RWPE2 (cell line): Measurements from ENCODE around the gene EMILIN2.

Source experiments
- ATAC-seq: fragments of 200-7000 bp; cut with Tn5 transposase; 3 replicates; pipeline ENCODE4 v1.9.1; 2021; ENCODE audit warnings: low read depth
- DNase-seq: peaks from one replicate; pipeline ENCODE4 v3.0.0-alpha.2; 2020; ENCODE audit warnings: low spot score
- H3K27ac ChIP-seq: fragments of 450-650 bp; 2 replicates; pipeline ENCODE4 v1.5.1; 2017; ENCODE audit warnings: mild to moderate bottlenecking; ENCODE audit not compliant: poor library complexity, severe bottlenecking
- H3K27me3 ChIP-seq: fragments of 250-450 bp; sonication (Bioruptor Pico); 2 replicates; pipeline ENCODE4 v1.5.1; 2021; ENCODE audit warnings: mild to moderate bottlenecking, moderate library complexity; ENCODE audit not compliant: insufficient read depth, poor library complexity, severe bottlenecking
- H3K36me3 ChIP-seq: fragments of 250-450 bp; sonication (Bioruptor Pico); 2 replicates; pipeline ENCODE4 v1.5.1; 2020; ENCODE audit warnings: low read depth, mild to moderate bottlenecking, moderate library complexity
- H3K4me1 ChIP-seq: fragments of 250-450 bp; sonication (Bioruptor Pico); 2 replicates; pipeline ENCODE4 v1.5.1; 2021; ENCODE audit warnings: mild to moderate bottlenecking, moderate library complexity; ENCODE audit not compliant: insufficient read depth, poor library complexity, severe bottlenecking
- H3K4me3 ChIP-seq: fragments of 250-450 bp; sonication (Bioruptor Pico); 2 replicates; pipeline ENCODE4 v1.5.1; 2021; ENCODE audit warnings: mild to moderate bottlenecking, moderate library complexity; ENCODE audit not compliant: severe bottlenecking
- H3K9me3 ChIP-seq: fragments of 250-450 bp; sonication (Bioruptor Pico); 2 replicates; pipeline ENCODE4 v1.5.1; 2021; ENCODE audit warnings: mild to moderate bottlenecking, moderate library complexity; ENCODE audit not compliant: severe bottlenecking
- CTCF ChIP-seq: fragments of 450-650 bp; IDR thresholded peaks from one replicate; pipeline ENCODE4 v1.5.1; 2017; ENCODE audit warnings: mild to moderate bottlenecking, moderate library complexity; ENCODE audit not compliant: poor library complexity, severe bottlenecking

EMILIN2 gene

DNA sequence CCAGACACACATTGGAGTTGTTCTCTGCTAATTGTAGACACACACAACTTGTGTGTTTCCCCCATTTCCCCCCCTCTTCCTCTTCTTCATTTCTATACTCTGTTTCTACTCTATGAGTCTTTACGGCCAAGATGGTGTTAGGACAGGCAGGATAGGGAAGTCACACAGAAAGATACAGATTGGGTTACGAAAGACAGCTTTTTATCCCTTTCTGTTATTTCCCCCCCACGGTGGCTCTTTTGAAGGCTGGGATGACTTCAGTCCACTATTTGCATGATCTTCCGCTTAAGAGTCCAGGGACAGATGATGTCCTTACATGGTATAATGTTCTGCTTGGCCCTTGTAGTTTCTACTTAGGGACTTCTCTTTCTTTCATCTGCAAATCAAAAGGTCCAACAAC is 1.6 kb upstream of the EMILIN2 start:
- Histone ChIP-seq H3K4me3 (no peak overlapping the region), H3K9me3 (no peaks in the 10 kb centered on the region), H3K27ac (no peak overlapping the region), H3K4me1 (no peaks in the 10 kb centered on the region), H3K36me3 (no peaks in the 10 kb centered on the region), H3K27me3 (peaks cover 68% of the 10 kb centered on the region)
- TF ChIP-seq CTCF: no peak
- no peak for DNase-seq
- no peak for ATAC-seq

- Histone ChIP-seq H3K4me3 (peak overlapping the region; percentile 18), H3K4me1 (no peaks in the 10 kb centered on the region), H3K36me3 (no peaks in the 10 kb centered on the region), H3K27ac (no peak overlapping the region), H3K9me3 (no peaks in the 10 kb centered on the region), H3K27me3 (peaks cover 63% of the 10 kb centered on the region)
- TF ChIP-seq CTCF: no peak
- ATAC-seq (peak; percentile 35; the same call in 2 of the 3 replicates), DNase-seq (no peak)
These were observed 776 bp downstream of the EMILIN2 start for GRCh38 chr18:2847317-2848246.

DNA sequence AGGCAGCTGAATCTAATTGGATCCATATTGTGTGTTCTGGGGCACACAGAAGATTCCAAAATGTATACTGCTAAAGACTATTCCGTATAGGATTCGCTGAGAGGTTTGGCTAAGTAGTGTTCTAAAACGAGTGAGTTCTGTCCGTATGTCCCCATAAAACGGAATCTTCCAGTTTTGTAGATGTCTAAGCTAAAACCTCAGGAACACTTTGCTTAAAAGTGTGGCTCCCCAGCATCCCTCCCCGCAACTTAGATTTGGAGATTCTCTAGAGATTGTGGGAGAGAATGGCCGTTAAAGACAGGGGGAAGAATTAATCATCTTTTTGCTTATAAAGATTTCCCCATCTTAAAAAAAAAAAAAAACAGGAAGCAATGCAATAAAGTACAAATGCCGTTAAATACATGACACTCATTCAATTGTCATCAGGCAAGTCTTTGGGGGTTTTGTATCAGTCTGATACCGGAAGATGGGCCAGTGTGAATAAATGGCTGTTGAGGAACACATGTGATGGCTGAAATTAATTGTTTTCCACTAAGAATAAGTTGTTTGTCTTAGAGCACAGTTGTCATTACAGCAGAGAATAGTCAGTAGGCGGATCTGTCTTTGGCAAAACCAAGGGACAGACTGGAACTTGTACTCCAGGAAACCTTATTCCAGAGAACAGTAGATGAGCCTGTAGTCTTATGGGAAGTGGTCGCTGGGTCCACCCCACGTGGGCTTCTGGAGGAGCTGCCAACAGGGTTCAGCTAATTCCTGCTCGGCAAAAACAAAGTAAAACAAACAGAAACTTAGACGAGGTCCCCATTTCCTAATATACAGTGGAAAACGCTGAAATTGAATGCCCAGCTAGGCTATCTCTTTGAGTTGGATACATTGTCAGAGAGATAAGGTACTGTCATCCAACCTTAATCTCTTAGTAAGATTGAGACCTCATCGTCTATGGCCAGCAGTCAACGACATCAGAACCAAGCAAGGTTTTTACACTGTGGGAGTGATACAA is 1.7 kb downstream of the EMILIN2 start:
- no peak for TF ChIP-seq CTCF
- Histone ChIP-seq H3K9me3 (no peaks in the 10 kb centered on the region), H3K4me1 (no peaks in the 10 kb centered on the region), H3K36me3 (no peaks in the 10 kb centered on the region), H3K27me3 (peaks cover 59% of the 10 kb centered on the region), H3K27ac (no peak overlapping the region), H3K4me3 (no peak overlapping the region)
- DNase-seq (no peak), ATAC-seq (no peak)

GRCh38 chr18:2850816-2851215 is 4.0 kb downstream of the EMILIN2 start:
- H3K27me3 ChIP-seq: peaks cover 40% of the 10 kb centered on the region
- H3K4me3 ChIP-seq: no peak overlapping the region
- ATAC-seq (no peak), DNase-seq (no peak)
- no peaks in the 10 kb centered on the region for H3K36me3 ChIP-seq
- no peaks in the 10 kb centered on the region for H3K4me1 ChIP-seq
- H3K27ac ChIP-seq: no peak overlapping the region
- TF ChIP-seq CTCF: no peak
- H3K9me3 ChIP-seq: no peaks in the 10 kb centered on the region
